Lower lobe of right lung (tissue), 2 donors: ENCODE measurements around the gene PSMD5. TPM values are rescaled to one million over a fixed set of nuclear protein-coding genes. Genes with fewer than 3 reads are reported as not detected.

Experiments
- ATAC-seq, 2 donors: fragments of 200-7000 bp; cut with Tn5 transposase; one replicate each; pipeline ENCODE4 v1.9.1; 2020 to 2022; ENCODE audit warnings: mild to moderate bottlenecking in 2 of 2, moderate library complexity in 2 of 2
- DNase-seq: peaks from one replicate; pipeline ENCODE4 v3.0.0-alpha.2; 2020
- H3K27ac ChIP-seq: fragments of 200-600 bp; one replicate; pipeline ENCODE4 v1.8.0; 2022
- H3K27me3 ChIP-seq: fragments of 200-600 bp; one replicate; pipeline ENCODE4 v1.8.0; 2022; ENCODE audit warnings: low read depth
- H3K36me3 ChIP-seq: fragments of 200-600 bp; one replicate; pipeline ENCODE4 v1.8.0; 2022; ENCODE audit warnings: mild to moderate bottlenecking
- H3K4me1 ChIP-seq: fragments of 200-600 bp; one replicate; pipeline ENCODE4 v1.8.0; 2022
- H3K4me3 ChIP-seq: fragments of 200-600 bp; one replicate; pipeline ENCODE4 v1.8.0; 2022; ENCODE audit warnings: mild to moderate bottlenecking
- H3K9me3 ChIP-seq: fragments of 200-600 bp; one replicate; pipeline ENCODE4 v1.8.0; 2022
- intact Hi-C: fragments of 100-400 bp; cut with DNase I; formaldehyde crosslinking; loops from one replicate; pipeline ENCODE4 v1.11.0; 2022
- total RNA-seq: library from RNA; stranded (reverse); fragmentation: NEBNext Ultra II Directional; extraction: Animal tissue kit (Norgen Biotek cat#: 25700); gene quantifications from one replicate; pipeline ENCODE4 v1.2.1, GENCODE V29; 2021
- TF ChIP-seq, protein P1 (sequence below): fragments of 200-600 bp; IDR thresholded peaks from one replicate; pipeline ENCODE4 v1.8.0; 2022; ENCODE audit warnings: antibody characterized with exemption, mild to moderate bottlenecking
- donor health status: DM: no; HTN: yes; CAD: no; lungs with severe emphysema.

The PSMD5 gene
- total RNA-seq, 1 donor from 2014 or later: 34.1 TPM

GRCh38 chr9:120859361-120859760 is 16.6 kb upstream of the PSMD5 start:
- Histone ChIP-seq H3K27me3 (no peaks in the 10 kb centered on the region), H3K27ac (no peak overlapping the region), H3K4me1 (no peaks in the 10 kb centered on the region), H3K9me3 (no peaks in the 10 kb centered on the region), H3K4me3 (no peak overlapping the region), H3K36me3 (peaks cover 63% of the 10 kb centered on the region)
- TF ChIP-seq, protein P1, sequence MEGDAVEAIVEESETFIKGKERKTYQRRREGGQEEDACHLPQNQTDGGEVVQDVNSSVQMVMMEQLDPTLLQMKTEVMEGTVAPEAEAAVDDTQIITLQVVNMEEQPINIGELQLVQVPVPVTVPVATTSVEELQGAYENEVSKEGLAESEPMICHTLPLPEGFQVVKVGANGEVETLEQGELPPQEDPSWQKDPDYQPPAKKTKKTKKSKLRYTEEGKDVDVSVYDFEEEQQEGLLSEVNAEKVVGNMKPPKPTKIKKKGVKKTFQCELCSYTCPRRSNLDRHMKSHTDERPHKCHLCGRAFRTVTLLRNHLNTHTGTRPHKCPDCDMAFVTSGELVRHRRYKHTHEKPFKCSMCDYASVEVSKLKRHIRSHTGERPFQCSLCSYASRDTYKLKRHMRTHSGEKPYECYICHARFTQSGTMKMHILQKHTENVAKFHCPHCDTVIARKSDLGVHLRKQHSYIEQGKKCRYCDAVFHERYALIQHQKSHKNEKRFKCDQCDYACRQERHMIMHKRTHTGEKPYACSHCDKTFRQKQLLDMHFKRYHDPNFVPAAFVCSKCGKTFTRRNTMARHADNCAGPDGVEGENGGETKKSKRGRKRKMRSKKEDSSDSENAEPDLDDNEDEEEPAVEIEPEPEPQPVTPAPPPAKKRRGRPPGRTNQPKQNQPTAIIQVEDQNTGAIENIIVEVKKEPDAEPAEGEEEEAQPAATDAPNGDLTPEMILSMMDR: no peak
- intact Hi-C loops: no loop called here
- ATAC-seq: no peak
- DNase-seq: no peak

DNA sequence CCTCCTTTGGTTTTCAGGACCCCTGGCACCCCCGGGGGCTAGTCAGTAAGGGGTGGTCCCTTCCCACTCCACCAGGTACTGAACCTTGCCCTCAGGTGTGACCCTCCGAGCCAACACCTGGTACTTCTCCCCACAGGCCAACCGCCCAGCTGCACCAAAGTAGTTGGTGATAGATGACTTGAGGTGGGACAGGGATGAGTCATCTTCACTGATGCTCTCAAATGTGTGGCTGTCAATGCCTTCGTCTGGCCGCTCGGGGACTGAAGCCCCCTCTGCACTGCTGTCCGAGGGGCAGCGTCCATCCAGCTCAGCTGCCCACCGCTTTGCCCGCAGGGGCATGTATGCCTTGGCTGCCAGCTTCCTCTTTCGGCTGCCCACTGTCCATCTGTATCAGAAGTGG is 15.2 kb upstream of the PSMD5 start:
- H3K36me3 ChIP-seq: peaks cover 53% of the 10 kb centered on the region
- H3K4me3 ChIP-seq: no peak overlapping the region
- TF ChIP-seq, protein P1: no peak
- intact Hi-C loops: no loop called here
- H3K27ac ChIP-seq: no peak overlapping the region
- no peak for DNase-seq
- ATAC-seq: no peak
- H3K9me3 ChIP-seq: no peaks in the 10 kb centered on the region
- H3K27me3 ChIP-seq: no peaks in the 10 kb centered on the region
- H3K4me1 ChIP-seq: no peaks in the 10 kb centered on the region

DNA sequence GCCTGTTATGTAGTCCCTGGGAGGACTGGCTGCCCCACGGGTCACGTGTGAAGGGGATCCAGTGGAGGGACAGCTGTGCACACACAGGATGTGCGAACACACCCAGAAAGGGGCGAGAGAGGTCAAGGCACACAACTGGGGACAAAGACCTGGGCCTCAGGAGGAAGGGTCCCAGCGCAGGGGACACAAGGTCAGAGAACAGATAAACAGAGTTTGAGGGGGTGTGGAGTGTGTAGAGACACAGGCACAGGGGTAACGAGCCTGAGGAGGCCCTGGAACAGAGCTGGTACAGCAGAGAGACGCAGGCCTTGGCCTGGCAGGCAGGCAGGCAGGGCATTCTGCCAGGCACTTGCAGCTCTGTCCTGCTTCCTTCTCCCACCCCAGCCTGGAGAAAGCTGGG is 14.8 kb upstream of the PSMD5 start:
- Histone ChIP-seq H3K4me3 (no peak overlapping the region), H3K27me3 (no peaks in the 10 kb centered on the region), H3K27ac (no peak overlapping the region), H3K36me3 (peaks cover 53% of the 10 kb centered on the region), H3K9me3 (no peaks in the 10 kb centered on the region), H3K4me1 (no peaks in the 10 kb centered on the region)
- intact Hi-C loops: no loop called here
- ATAC-seq (peak in 1 of 2 donors; percentile 8), DNase-seq (no peak)
- TF ChIP-seq, protein P1: no peak

DNA sequence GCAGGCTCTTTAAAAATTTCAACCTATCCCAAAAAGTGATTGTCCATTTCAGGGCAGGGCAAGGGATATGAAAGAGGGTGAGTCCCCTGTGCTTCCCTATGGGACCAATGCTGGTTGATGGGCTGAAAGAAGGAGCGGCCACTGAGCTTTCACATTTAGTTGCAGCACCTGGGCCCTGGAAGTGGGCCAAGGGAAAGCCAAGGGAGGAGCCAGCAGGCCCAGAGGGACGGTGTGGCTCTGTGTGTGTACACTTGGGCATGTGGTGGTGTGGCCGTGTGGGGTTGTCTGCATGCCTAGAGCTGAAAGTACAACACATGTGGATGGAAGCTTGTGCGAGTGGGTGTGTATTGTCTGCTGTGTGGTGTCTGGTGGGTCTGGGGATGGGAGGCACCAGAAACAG is 14.0 kb upstream of the PSMD5 start:
- H3K27ac ChIP-seq: no peak overlapping the region
- ATAC-seq: peak in 1 of 2 donors; percentile 47
- peaks cover 51% of the 10 kb centered on the region for H3K36me3 ChIP-seq

DNA sequence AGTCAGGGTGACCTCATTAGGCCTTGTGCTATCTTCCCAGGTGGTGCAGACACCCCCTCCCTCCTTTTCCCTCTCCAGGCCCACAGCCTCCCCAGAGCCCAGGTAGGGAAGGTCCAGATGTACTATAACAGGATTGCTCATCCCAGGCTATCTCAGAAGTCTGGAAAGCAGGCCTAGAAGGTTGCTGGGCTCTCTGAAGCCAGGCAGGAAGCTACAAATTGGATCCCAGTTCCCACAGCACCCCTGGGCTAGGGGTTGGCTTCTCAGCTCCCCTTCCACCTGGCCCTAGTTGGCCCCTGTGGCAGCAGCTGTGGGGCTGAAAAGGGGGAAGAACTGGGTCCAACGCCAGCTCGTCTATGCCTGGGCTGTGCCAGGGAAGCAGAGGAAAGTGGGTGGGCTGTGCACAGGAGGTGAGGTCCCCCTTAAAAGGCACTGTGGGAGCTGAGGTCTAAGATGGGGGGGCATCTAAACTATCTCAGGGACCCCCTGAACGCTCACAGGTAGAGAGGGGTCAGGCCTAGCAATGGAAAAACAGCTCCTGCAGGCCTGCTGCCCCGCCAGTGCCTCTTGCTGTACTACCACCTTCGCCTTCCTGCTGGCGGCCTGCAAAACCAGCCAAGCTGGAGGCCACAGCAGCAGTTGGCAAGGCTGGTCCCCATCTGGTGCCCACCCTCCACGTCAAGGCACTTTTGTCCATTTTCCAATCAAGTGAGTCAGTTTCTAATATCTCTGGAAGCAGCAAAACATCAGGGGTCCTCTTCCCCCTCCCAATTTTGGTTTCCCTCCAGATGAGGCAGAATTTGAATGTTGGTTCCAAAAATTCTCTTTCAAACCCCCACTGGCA is 13.3 kb upstream of the PSMD5 start:
- H3K27ac ChIP-seq: no peak overlapping the region
- no peak for ATAC-seq
- no peaks in the 10 kb centered on the region for H3K4me1 ChIP-seq
- TF ChIP-seq, protein P1: no peak
- H3K4me3 ChIP-seq: no peak overlapping the region
- DNase-seq: no peak
- intact Hi-C loops: no loop called here
- no peaks in the 10 kb centered on the region for H3K9me3 ChIP-seq
- peaks cover 51% of the 10 kb centered on the region for H3K36me3 ChIP-seq
- no peaks in the 10 kb centered on the region for H3K27me3 ChIP-seq

More for the DNA sequence above, 14.0 kb upstream of the PSMD5 start:
- Histone ChIP-seq H3K4me3 (no peak overlapping the region), H3K4me1 (no peaks in the 10 kb centered on the region), H3K9me3 (no peaks in the 10 kb centered on the region), H3K27me3 (no peaks in the 10 kb centered on the region)
- peak; percentile 50 for DNase-seq
- TF ChIP-seq, protein P1: no peak
- intact Hi-C loops: no loop called here
